OCI-LY3 (cell line): Measurements from ENCODE around the gene NLRP7.
"Not testable (repeated sequence)": the region's sequence is repeated elsewhere in the genome, so short reads cannot be mapped to it uniquely, and the experiment has no call there.

Experiments
- EZH2phosphoT487 ChIP-seq: fragments of 200-600 bp; shearing (Covaris generic); IDR thresholded peaks from 2 replicates; pipeline ENCODE4 v1.6.1; 2018; ENCODE audit warnings: antibody characterized with exemption, mixed run types, low read depth
- TF ChIP-seq, protein P1 (sequence below): fragments of 200-600, 300-600 bp; sonication (generic); IDR thresholded peaks from 2 replicates; pipeline ENCODE4 v1.5.1; 2014; ENCODE audit warnings: antibody characterized with exemption, low read length, low read depth

DNA sequence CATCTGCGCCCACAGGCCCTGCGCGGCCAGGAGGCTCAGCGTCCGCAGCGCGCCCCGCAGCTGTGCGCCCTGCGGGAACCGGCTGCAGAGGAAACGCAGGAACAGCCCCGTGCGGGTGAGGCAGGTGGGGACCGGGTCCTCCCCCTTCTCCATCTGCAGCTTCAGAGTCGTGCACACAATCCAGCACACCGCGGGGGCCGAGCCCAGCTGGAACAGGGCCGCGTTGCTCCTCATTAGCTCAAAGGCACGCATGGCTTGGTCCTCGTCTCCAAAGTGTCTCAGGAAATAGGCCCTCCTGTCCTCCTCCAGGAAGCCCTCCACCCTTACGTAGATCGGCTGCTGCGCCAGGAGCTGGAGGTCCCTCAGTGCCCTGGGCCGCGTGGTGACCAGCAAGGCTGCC, 7.8 kb downstream of the NLRP7 start:
- TF ChIP-seq, protein P1, sequence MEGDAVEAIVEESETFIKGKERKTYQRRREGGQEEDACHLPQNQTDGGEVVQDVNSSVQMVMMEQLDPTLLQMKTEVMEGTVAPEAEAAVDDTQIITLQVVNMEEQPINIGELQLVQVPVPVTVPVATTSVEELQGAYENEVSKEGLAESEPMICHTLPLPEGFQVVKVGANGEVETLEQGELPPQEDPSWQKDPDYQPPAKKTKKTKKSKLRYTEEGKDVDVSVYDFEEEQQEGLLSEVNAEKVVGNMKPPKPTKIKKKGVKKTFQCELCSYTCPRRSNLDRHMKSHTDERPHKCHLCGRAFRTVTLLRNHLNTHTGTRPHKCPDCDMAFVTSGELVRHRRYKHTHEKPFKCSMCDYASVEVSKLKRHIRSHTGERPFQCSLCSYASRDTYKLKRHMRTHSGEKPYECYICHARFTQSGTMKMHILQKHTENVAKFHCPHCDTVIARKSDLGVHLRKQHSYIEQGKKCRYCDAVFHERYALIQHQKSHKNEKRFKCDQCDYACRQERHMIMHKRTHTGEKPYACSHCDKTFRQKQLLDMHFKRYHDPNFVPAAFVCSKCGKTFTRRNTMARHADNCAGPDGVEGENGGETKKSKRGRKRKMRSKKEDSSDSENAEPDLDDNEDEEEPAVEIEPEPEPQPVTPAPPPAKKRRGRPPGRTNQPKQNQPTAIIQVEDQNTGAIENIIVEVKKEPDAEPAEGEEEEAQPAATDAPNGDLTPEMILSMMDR, result not testable (repeated sequence)
- TF ChIP-seq EZH2phosphoT487, result not testable (repeated sequence)
